ENCODE measurements around the gene ADARB2. TPM values are rescaled to one million over a fixed set of nuclear protein-coding genes. Genes with fewer than 3 reads are reported as not detected.

The ADARB2 gene
- total RNA-seq, 2 experiments from 2014 or later, result not detected

DNA sequence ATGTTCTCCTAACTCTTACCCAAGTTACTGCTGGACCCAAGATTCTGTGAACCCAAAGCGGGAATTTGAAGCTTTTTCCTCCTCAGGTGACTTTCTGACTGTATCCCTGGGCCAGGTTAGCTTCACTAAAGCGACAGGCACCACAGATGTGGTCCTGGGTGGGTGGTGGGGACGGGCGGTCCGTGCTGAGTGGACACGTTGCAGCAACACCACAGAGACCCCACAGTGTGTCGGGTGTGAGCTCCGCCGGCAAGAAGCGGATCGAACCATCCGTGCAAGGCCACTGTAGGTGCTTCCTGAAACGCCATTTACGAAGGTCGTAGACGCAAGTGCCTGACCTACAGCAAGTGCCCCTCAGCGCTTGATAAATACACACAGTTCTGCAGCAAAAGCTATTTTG, 325.9 kb downstream of the ADARB2 start:
- DNase-seq, result no peak

GRCh38 chr10:1410469-1411395, 326.6 kb downstream of the ADARB2 start:
- no peaks in the 10 kb centered on the region for H3K9me3 Mint-ChIP-seq
- no peak overlapping the region for H3K4me3 Mint-ChIP-seq
- no peaks in the 10 kb centered on the region for H3K36me3 Mint-ChIP-seq

More for the DNA sequence above, 325.9 kb downstream of the ADARB2 start:
- Mint-ChIP-seq H3K4me3 (no peak overlapping the region), H3K27ac (no peak overlapping the region), H3K36me3 (no peaks in the 10 kb centered on the region), H3K4me1 (no peaks in the 10 kb centered on the region), H3K9me3 (no peaks in the 10 kb centered on the region), H3K27me3 (peaks cover 7% of the 10 kb centered on the region)

GRCh38 chr10:1410032-1410431, 327.3 kb downstream of the ADARB2 start:
- H3K27me3 Mint-ChIP-seq, result peaks cover 4% of the 10 kb centered on the region
- no peak for DNase-seq
- H3K27ac Mint-ChIP-seq, result no peak overlapping the region
- H3K4me1 Mint-ChIP-seq, result no peaks in the 10 kb centered on the region
- no peaks in the 10 kb centered on the region for H3K36me3 Mint-ChIP-seq
- H3K4me3 Mint-ChIP-seq, result no peak overlapping the region
- no peaks in the 10 kb centered on the region for H3K9me3 Mint-ChIP-seq

More at GRCh38 chr10:1410469-1411395, 326.6 kb downstream of the ADARB2 start:
- no peak for DNase-seq
- Mint-ChIP-seq H3K27ac (no peak overlapping the region), H3K4me1 (no peaks in the 10 kb centered on the region), H3K27me3 (peaks cover 7% of the 10 kb centered on the region)

DNA sequence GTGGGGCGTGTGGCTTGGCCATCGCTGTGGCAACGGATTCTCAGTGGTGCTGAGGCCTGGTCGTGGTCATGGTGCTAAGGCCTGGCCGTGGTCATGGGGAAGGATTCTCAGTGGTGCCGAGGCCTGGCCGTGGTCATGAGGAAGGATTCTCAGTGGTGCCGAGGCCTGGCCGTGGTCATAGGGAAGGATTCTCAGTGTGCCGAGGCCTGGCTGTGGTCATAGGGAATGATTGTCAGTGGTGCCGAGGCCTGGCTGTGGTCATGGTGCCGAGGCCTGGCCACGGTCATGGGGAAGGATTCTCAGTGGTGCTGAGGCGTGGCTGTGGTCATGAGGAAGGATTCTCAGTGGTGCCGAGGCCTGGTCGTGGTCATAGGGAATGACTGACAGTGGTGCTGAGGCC, 327.9 kb downstream of the ADARB2 start:
- H3K4me3 Mint-ChIP-seq, result no peak overlapping the region
- no peak for DNase-seq
- H3K27me3 Mint-ChIP-seq, result no peaks in the 10 kb centered on the region
- no peaks in the 10 kb centered on the region for H3K36me3 Mint-ChIP-seq
- H3K27ac Mint-ChIP-seq, result no peak overlapping the region
- H3K9me3 Mint-ChIP-seq, result no peaks in the 10 kb centered on the region
- H3K4me1 Mint-ChIP-seq, result no peaks in the 10 kb centered on the region

- Mint-ChIP-seq H3K36me3 (no peaks in the 10 kb centered on the region), H3K4me1 (no peaks in the 10 kb centered on the region), H3K4me3 (no peak overlapping the region), H3K9me3 (no peaks in the 10 kb centered on the region), H3K27ac (no peak overlapping the region), H3K27me3 (no peaks in the 10 kb centered on the region)
- no peak for DNase-seq
These were observed 328.5 kb downstream of the ADARB2 start for GRCh38 chr10:1408651-1409367.

- no peaks in the 10 kb centered on the region for H3K4me1 Mint-ChIP-seq
- no peaks in the 10 kb centered on the region for H3K9me3 Mint-ChIP-seq
- no peak for DNase-seq
- no peaks in the 10 kb centered on the region for H3K36me3 Mint-ChIP-seq
- H3K27me3 Mint-ChIP-seq, result no peaks in the 10 kb centered on the region
- no peak overlapping the region for H3K27ac Mint-ChIP-seq
- H3K4me3 Mint-ChIP-seq, result no peak overlapping the region
These were observed 330.1 kb downstream of the ADARB2 start for GRCh38 chr10:1406967-1407945.

GRCh38 chr10:1406132-1406966, 331.0 kb downstream of the ADARB2 start:
- Mint-ChIP-seq H3K4me3 (no peak overlapping the region), H3K27me3 (no peaks in the 10 kb centered on the region), H3K27ac (no peak overlapping the region), H3K9me3 (no peaks in the 10 kb centered on the region), H3K36me3 (no peaks in the 10 kb centered on the region), H3K4me1 (no peaks in the 10 kb centered on the region)
- DNase-seq, result no peak

DNA sequence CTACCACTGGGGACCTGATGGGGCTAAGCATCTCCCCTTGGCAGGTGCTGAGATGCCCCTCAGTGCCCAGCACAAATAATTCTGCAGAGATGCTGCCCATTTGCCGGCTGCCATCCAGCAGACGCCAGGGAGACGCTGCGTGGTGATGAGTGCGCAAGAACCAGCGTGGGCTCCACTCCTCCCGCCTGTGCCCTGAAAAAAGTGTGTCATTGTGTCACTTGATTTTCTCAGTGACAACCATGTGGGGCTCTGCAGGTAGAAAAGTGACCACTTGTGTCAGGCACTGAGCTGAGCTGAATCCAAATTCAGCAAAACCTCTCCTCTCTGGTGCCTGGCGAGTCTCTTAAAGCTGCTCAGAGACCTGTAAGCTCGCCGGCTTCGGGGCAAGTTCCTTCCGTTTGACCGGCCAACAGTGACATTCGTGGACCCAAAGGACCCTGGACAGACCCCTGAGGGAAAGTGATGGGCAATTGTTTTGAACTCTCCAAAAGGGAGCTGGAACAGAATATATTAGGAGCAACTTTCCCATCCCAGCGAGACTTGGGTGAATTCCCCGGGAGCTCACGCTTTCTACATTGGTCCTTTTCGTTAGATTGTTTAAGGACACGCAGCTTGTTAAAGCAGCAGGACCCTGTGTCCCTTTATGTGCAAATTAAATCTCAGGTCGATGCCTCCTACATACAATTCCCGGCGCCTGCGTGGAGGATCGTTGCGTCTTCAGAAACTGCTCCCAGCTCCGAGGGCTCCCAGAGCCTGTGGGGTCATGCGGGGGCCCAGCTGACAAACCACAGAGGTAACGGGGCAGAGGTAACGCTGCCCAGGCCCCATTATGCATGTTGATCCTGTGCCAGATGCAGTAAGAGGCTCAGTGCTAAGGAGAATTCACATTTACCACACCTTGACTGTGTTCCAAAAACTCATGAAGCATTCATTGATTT, 332.7 kb downstream of the ADARB2 start:
- peaks cover 4% of the 10 kb centered on the region for H3K27me3 Mint-ChIP-seq
- H3K4me3 Mint-ChIP-seq, result no peak overlapping the region
- H3K9me3 Mint-ChIP-seq, result no peaks in the 10 kb centered on the region
- no peaks in the 10 kb centered on the region for H3K4me1 Mint-ChIP-seq
- DNase-seq, result no peak
- H3K27ac Mint-ChIP-seq, result no peak overlapping the region
- no peaks in the 10 kb centered on the region for H3K36me3 Mint-ChIP-seq

DNA sequence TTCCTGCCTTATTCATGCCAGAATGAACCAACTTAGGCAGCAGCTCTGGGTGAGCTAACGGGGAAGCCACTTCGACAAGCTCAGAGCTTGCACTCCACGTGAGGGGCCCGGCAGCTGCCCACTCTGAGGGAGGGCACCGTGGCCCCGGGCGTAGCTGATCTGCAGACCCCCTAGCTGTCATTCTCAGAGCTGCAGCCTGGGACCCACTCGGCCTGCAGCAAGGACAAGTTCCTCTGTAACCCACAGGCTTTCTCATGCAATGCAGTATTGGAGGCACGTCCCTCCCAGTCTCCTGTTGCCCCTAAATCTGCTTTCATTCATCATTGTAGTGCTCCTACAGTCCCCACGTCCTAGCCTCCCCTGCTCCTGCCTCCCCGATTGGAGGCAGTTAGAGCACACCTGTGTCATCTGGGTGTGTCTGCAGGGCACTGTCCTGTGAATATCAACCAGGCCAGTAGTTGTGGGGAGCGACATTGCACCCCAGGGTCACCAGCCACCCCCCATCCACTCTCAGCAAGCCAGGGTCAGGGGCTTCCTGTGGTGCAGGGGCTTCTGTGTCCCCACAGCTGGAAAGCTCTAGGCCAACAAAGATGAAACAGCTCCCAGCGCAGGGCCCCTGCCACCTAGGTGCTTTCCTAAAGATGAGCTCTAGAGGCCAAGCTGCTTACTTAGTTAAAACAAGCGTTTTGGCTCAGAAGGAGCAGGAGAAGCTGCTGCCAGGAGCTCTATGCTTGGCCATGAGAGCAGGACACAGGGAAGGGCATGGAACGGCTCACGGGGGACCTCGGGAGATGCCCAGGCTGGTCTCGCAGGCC, 333.6 kb downstream of the ADARB2 start:
- Mint-ChIP-seq H3K9me3 (no peaks in the 10 kb centered on the region), H3K27ac (no peak overlapping the region)
- DNase-seq, result no peak

GRCh38 chr10:1402816-1403507, 334.4 kb downstream of the ADARB2 start:
- Mint-ChIP-seq H3K4me3 (no peak overlapping the region), H3K27ac (no peak overlapping the region), H3K36me3 (no peaks in the 10 kb centered on the region), H3K4me1 (no peaks in the 10 kb centered on the region), H3K9me3 (no peaks in the 10 kb centered on the region), H3K27me3 (peaks cover 12% of the 10 kb centered on the region)
- no peak for DNase-seq

More for the DNA sequence above, 333.6 kb downstream of the ADARB2 start:
- H3K4me3 Mint-ChIP-seq, result no peak overlapping the region
- H3K4me1 Mint-ChIP-seq, result no peaks in the 10 kb centered on the region
- H3K27me3 Mint-ChIP-seq, result peaks cover 12% of the 10 kb centered on the region
- H3K36me3 Mint-ChIP-seq, result no peaks in the 10 kb centered on the region

- Mint-ChIP-seq H3K27me3 (peaks cover 12% of the 10 kb centered on the region), H3K36me3 (no peaks in the 10 kb centered on the region), H3K27ac (no peak overlapping the region), H3K9me3 (no peaks in the 10 kb centered on the region), H3K4me1 (no peaks in the 10 kb centered on the region), H3K4me3 (no peak overlapping the region)
- DNase-seq, result no peak
These were observed 335.1 kb downstream of the ADARB2 start for GRCh38 chr10:1402016-1402770.
